Ureter (tissue), 1 donor: Measurements from ENCODE around the gene TAS2R42. TPM values are rescaled to one million over a fixed set of nuclear protein-coding genes. Genes with fewer than 3 reads are reported as not detected.

Experiments
- DNase-seq: peaks from one replicate; pipeline ENCODE4 v3.0.0-alpha.2; 2020; ENCODE audit warnings: low spot score
- total RNA-seq: library from RNA; stranded (reverse); gene quantifications from one replicate; pipeline ENCODE4 v1.2.4, GENCODE V29; 2023
- donor health status: DM: yes; HTN: yes; CAD: no.

TAS2R42 gene
- not detected for total RNA-seq

- DNase-seq = no peak
Measured at GRCh38 chr12:11186837-11187236, at the start of gene TAS2R42. Gene TAS2R42 (minus strand): TSS chr12:11186937. CDS start chr12:11186937, 0 bp downstream.

- no peak for DNase-seq
Measured at GRCh38 chr12:11233532-11233931, 46.8 kb upstream of the TAS2R42 start.

- no peak for DNase-seq
Measured at GRCh38 chr12:11228296-11228879, 41.7 kb upstream of the TAS2R42 start.

- DNase-seq = no peak
Measured at GRCh38 chr12:11227373-11227772, 40.6 kb upstream of the TAS2R42 start.

- DNase-seq = no peak
Measured at GRCh38 chr12:11209113-11209512, 22.4 kb upstream of the TAS2R42 start.

GRCh38 chr12:11204173-11204572 lies 17.4 kb upstream of the TAS2R42 start:
- DNase-seq = no peak

GRCh38 chr12:11202811-11203210 lies 16.1 kb upstream of the TAS2R42 start:
- no peak for DNase-seq

GRCh38 chr12:11183011-11183410 lies 3.7 kb downstream of the TAS2R42 start:
- no peak for DNase-seq

- DNase-seq = no peak
Measured at GRCh38 chr12:11182529-11182928, 4.2 kb downstream of the TAS2R42 start.

- DNase-seq = no peak
Measured at GRCh38 chr12:11178250-11178649, 8.5 kb downstream of the TAS2R42 start.

GRCh38 chr12:11174022-11174421 lies 12.7 kb downstream of the TAS2R42 start:
- no peak for DNase-seq

- no peak for DNase-seq
Measured at GRCh38 chr12:11171969-11172675, 14.6 kb downstream of the TAS2R42 start.

GRCh38 chr12:11171145-11171968 lies 15.4 kb downstream of the TAS2R42 start, which contains the start of gene SMIM10L1:
Gene SMIM10L1 (plus strand): TSS chr12:11171194. CDS start chr12:11171357, 163 bp downstream.
- peak; percentile 93 for DNase-seq

GRCh38 chr12:11170810-11171144 lies 16.0 kb downstream of the TAS2R42 start:
- no peak for DNase-seq

- no peak for DNase-seq
Measured at GRCh38 chr12:11166300-11166699, 20.4 kb downstream of the TAS2R42 start.

- no peak for DNase-seq
Measured at GRCh38 chr12:11164384-11164783, 22.4 kb downstream of the TAS2R42 start.

- DNase-seq = no peak
Measured at GRCh38 chr12:11162502-11162901, 24.2 kb downstream of the TAS2R42 start.

GRCh38 chr12:11158885-11159444 lies 27.8 kb downstream of the TAS2R42 start:
- no peak for DNase-seq

GRCh38 chr12:11154400-11154925 lies 32.3 kb downstream of the TAS2R42 start:
- DNase-seq = no peak

GRCh38 chr12:11152725-11153124 lies 34.0 kb downstream of the TAS2R42 start:
- no peak for DNase-seq

- no peak for DNase-seq
Measured at GRCh38 chr12:11150832-11151231, 35.9 kb downstream of the TAS2R42 start.

GRCh38 chr12:11147420-11147819 lies 39.3 kb downstream of the TAS2R42 start:
- DNase-seq = no peak
